Endometrial microvascular endothelial cells (primary cell): ENCODE results near the gene ABCC1. TPM values are rescaled to one million over a fixed set of nuclear protein-coding genes. Genes with fewer than 3 reads are reported as not detected.
"Not testable (repeated sequence)": the region's sequence is repeated elsewhere in the genome, so short reads cannot be mapped to it uniquely, and the experiment has no call there.

Experiments used
- in situ Hi-C: cut with HindIII; loops from 2 replicates; pipeline ENCODE4 v1.10.0; 2017; ENCODE audit warnings: low sequenced_read_pairs, low pct_unique_long_range_greater_than_20kb; ENCODE audit errors: inconsistent ontology term
- total RNA-seq: library from RNA; depleted of rRNA; stranded (reverse); fragments of >200 nt; gene quantifications from one replicate; pipeline ENCODE4 v1.2.3, GENCODE V29; 2015; ENCODE audit errors: inconsistent ontology term

Gene ABCC1
- total RNA-seq, 1 donor from 2014 or later, result 26.0 TPM

- in situ Hi-C loops, result no loop called here
Measured at GRCh38 chr16:16138034-16138635, 188.7 kb downstream of the ABCC1 start.

- in situ Hi-C loops, result no loop called here
Measured at GRCh38 chr16:16139061-16139460, 189.6 kb downstream of the ABCC1 start.

- in situ Hi-C loops, result no loop called here
Measured at GRCh38 chr16:16139806-16140205, 190.4 kb downstream of the ABCC1 start.

- in situ Hi-C loops, result no loop called here
Measured at GRCh38 chr16:16140537-16140936, 191.1 kb downstream of the ABCC1 start.

- in situ Hi-C loops, result no loop called here
Measured at GRCh38 chr16:16141141-16141540, 191.7 kb downstream of the ABCC1 start.

- in situ Hi-C loops, result no loop called here
Measured at GRCh38 chr16:16141784-16142396, 192.5 kb downstream of the ABCC1 start.

GRCh38 chr16:16143038-16143763, 193.8 kb downstream of the ABCC1 start:
- in situ Hi-C loops, result no loop called here

- in situ Hi-C loops, result no loop called here
Measured at GRCh38 chr16:16143931-16144330, 194.5 kb downstream of the ABCC1 start.

GRCh38 chr16:16144416-16144815, 195.0 kb downstream of the ABCC1 start:
- in situ Hi-C loops, result no loop called here

- in situ Hi-C loops, result no loop called here
Measured at GRCh38 chr16:16145286-16145685, 195.9 kb downstream of the ABCC1 start.

- in situ Hi-C loops, result no loop called here
Measured at GRCh38 chr16:16146380-16147315, 197.2 kb downstream of the ABCC1 start.

GRCh38 chr16:16147316-16147999, 198.0 kb downstream of the ABCC1 start:
- in situ Hi-C loops, result no loop called here

- in situ Hi-C loops, result not testable (repeated sequence)
Measured at GRCh38 chr16:16148000-16148599, 198.7 kb downstream of the ABCC1 start.

- in situ Hi-C loops, result no loop called here
Measured at GRCh38 chr16:16148755-16149154, 199.3 kb downstream of the ABCC1 start.

- in situ Hi-C loops, result no loop called here
Measured at GRCh38 chr16:16149710-16150116, 200.3 kb downstream of the ABCC1 start.

- in situ Hi-C loops, result no loop called here
Measured at GRCh38 chr16:16150117-16150877, 200.9 kb downstream of the ABCC1 start.

GRCh38 chr16:16150878-16151152, 201.4 kb downstream of the ABCC1 start:
- in situ Hi-C loops, result no loop called here

- in situ Hi-C loops, result no loop called here
Measured at GRCh38 chr16:16151315-16151714, 201.9 kb downstream of the ABCC1 start.
